Measurements from ENCODE around the gene FAM184B. TPM values are rescaled to one million over a fixed set of nuclear protein-coding genes. Genes with fewer than 3 reads are reported as not detected.

Gene FAM184B
- polyA plus RNA-seq, 4 donors = 0.03 to 0.04 TPM; not detected in 2

- DNase-seq (no peak), FAIRE-seq (no peak)
- no peaks in the 10 kb centered on the region for H3K9me3 ChIP-seq (ENCODE audit: control insufficient read depth in 2 of 2, insufficient read depth in 1 of 2, low read depth in 1 of 2, low read length in 1 of 2)
- no peaks in the 10 kb centered on the region for H3K4me1 ChIP-seq (ENCODE audit: control insufficient read depth in 3 of 3, insufficient read depth in 2 of 3, low read depth in 1 of 3, low read length in 2 of 3)
- H3K27ac ChIP-seq (ENCODE audit: low read depth in 1 of 3, low read length in 2 of 3) = no peak overlapping the region
- 62 to 81% (median 64%) methylated on average over 7 of the region's 7 CpGs for WGBS, 3 donors
- H3K27me3 ChIP-seq (ENCODE audit: control insufficient read depth in 3 of 3, insufficient read depth in 3 of 3, low read length in 3 of 3) = no peaks in the 10 kb centered on the region
- no peak overlapping the region for H3K4me3 ChIP-seq (ENCODE audit: low read depth in 1 of 3, low read length in 3 of 3)
- no peaks in the 10 kb centered on the region for H3K36me3 ChIP-seq (ENCODE audit: control insufficient read depth in 3 of 3, insufficient read depth in 2 of 3, low read depth in 1 of 3, low read length in 3 of 3)
Measured at GRCh38 chr4:17681281-17682221, 99.9 kb downstream of the FAM184B start.

DNA sequence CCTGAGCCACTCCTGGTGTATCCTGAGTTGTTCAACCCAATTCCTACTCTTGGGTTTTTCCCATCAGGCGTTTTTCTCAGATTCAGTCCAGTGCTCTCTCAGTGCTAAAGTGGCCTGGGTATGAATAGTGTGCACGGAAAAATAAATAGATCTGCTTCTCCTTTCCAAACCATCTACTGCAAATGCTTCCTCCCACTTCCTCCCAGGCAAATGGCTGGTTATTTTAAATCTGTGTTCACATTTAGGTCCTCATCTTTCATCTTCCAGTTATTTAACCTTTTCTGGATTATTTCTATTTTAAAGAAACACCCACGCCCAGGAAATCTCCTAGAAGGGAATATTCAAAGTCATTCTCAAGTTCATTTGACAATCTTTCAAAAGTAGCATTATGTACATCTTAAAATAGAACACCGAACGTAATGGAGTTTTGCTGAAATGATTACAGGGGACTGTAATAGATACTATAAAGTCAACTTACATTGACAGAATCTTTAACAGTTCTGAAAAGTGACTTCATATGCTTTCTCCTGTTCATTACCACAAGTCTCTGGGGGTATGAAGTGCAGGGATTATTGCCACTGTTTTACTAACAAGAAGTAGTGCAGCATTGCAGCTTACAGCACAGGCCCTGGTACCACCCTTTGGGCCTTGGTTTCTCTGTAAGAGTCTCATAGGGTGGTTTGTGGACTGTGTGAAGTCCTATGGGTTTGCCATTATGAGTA is 100.7 kb downstream of the FAM184B start:
- DNase-seq (no peak), FAIRE-seq (no peak)
- no peaks in the 10 kb centered on the region for H3K36me3 ChIP-seq (ENCODE audit: control insufficient read depth in 3 of 3, insufficient read depth in 2 of 3, low read depth in 1 of 3, low read length in 3 of 3)
- H3K4me3 ChIP-seq (ENCODE audit: low read depth in 1 of 3, low read length in 3 of 3) = no peak overlapping the region
- H3K27ac ChIP-seq (ENCODE audit: low read depth in 1 of 3, low read length in 2 of 3) = no peak overlapping the region
- no peaks in the 10 kb centered on the region for H3K4me1 ChIP-seq (ENCODE audit: control insufficient read depth in 3 of 3, insufficient read depth in 2 of 3, low read depth in 1 of 3, low read length in 2 of 3)
- H3K9me3 ChIP-seq (ENCODE audit: control insufficient read depth in 2 of 2, insufficient read depth in 1 of 2, low read depth in 1 of 2, low read length in 1 of 2) = no peaks in the 10 kb centered on the region
- 49 to 68% (median 64%) methylated on average over 5 of the region's 5 CpGs for WGBS, 3 donors
- no peaks in the 10 kb centered on the region for H3K27me3 ChIP-seq (ENCODE audit: control insufficient read depth in 3 of 3, insufficient read depth in 3 of 3, low read length in 3 of 3)

GRCh38 chr4:17670423-17670822 is 111.0 kb downstream of the FAM184B start:
- FAIRE-seq (no peak), DNase-seq (no peak)
- Histone ChIP-seq H3K4me3 (ENCODE audit: low read depth in 1 of 3, low read length in 3 of 3) (no peak overlapping the region), H3K36me3 (ENCODE audit: control insufficient read depth in 3 of 3, insufficient read depth in 2 of 3, low read depth in 1 of 3, low read length in 3 of 3) (no peaks in the 10 kb centered on the region), H3K4me1 (ENCODE audit: control insufficient read depth in 3 of 3, insufficient read depth in 2 of 3, low read depth in 1 of 3, low read length in 2 of 3) (no peaks in the 10 kb centered on the region), H3K9me3 (ENCODE audit: control insufficient read depth in 2 of 2, insufficient read depth in 1 of 2, low read depth in 1 of 2, low read length in 1 of 2) (no peaks in the 10 kb centered on the region), H3K27me3 (ENCODE audit: control insufficient read depth in 3 of 3, insufficient read depth in 3 of 3, low read length in 3 of 3) (peaks cover 0 to 2% (median 0%) of the 10 kb centered on the region in 3 donors), H3K27ac (ENCODE audit: low read depth in 1 of 3, low read length in 2 of 3) (no peak overlapping the region)

DNA sequence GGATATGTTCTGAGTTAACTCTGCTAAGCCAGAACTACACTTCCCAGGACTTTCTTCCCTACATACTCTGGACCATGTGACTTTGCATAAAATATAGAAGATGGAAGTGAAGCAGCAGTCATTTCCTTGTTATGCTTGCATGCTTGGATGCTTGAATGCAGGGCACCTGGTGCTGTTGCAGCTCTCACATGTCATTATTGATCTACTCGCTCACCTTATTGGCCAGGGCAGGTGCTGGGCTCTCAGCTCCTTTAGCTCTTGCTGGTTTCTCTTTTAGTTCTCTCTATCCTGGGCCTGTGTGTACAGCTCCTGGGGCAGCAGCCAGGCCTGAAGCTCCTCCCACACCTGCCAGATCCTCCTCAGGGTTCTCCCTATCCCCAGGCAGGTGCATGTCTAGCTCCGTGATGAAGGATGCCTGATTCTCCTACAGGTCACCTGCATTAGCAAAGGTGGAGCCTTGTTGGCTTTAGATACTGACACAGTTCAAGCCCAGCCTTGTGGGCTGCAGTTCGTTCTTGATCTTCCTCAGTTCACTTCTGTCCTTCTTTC is 113.7 kb downstream of the FAM184B start:
- 36 to 64% (median 40%) methylated on average over 3 of the region's 3 CpGs for WGBS, 3 donors
- peaks cover 0 to 2% (median 0%) of the 10 kb centered on the region in 3 donors for H3K27me3 ChIP-seq (ENCODE audit: control insufficient read depth in 3 of 3, insufficient read depth in 3 of 3, low read length in 3 of 3)
- no peak overlapping the region for H3K4me3 ChIP-seq (ENCODE audit: low read depth in 1 of 3, low read length in 3 of 3)
- no peaks in the 10 kb centered on the region for H3K36me3 ChIP-seq (ENCODE audit: control insufficient read depth in 3 of 3, insufficient read depth in 2 of 3, low read depth in 1 of 3, low read length in 3 of 3)
- H3K27ac ChIP-seq (ENCODE audit: low read depth in 1 of 3, low read length in 2 of 3) = no peak overlapping the region
- H3K4me1 ChIP-seq (ENCODE audit: control insufficient read depth in 3 of 3, insufficient read depth in 2 of 3, low read depth in 1 of 3, low read length in 2 of 3) = no peaks in the 10 kb centered on the region
- FAIRE-seq (no peak), DNase-seq (no peak)
- no peaks in the 10 kb centered on the region for H3K9me3 ChIP-seq (ENCODE audit: control insufficient read depth in 2 of 2, insufficient read depth in 1 of 2, low read depth in 1 of 2, low read length in 1 of 2)

- Histone ChIP-seq H3K9me3 (ENCODE audit: control insufficient read depth in 2 of 2, insufficient read depth in 1 of 2, low read depth in 1 of 2, low read length in 1 of 2) (no peaks in the 10 kb centered on the region), H3K4me1 (ENCODE audit: control insufficient read depth in 3 of 3, insufficient read depth in 2 of 3, low read depth in 1 of 3, low read length in 2 of 3) (no peaks in the 10 kb centered on the region), H3K27me3 (ENCODE audit: control insufficient read depth in 3 of 3, insufficient read depth in 3 of 3, low read length in 3 of 3) (peaks cover 0 to 2% (median 0%) of the 10 kb centered on the region in 3 donors), H3K4me3 (ENCODE audit: low read depth in 1 of 3, low read length in 3 of 3) (no peak overlapping the region), H3K27ac (ENCODE audit: low read depth in 1 of 3, low read length in 2 of 3) (no peak overlapping the region), H3K36me3 (ENCODE audit: control insufficient read depth in 3 of 3, insufficient read depth in 2 of 3, low read depth in 1 of 3, low read length in 3 of 3) (no peaks in the 10 kb centered on the region)
- 53 to 74% (median 55%) methylated on average over 3 of the region's 3 CpGs for WGBS, 3 donors
- no peak for DNase-seq
- FAIRE-seq = no peak
Measured at GRCh38 chr4:17667253-17667652, 114.2 kb downstream of the FAM184B start.

DNA sequence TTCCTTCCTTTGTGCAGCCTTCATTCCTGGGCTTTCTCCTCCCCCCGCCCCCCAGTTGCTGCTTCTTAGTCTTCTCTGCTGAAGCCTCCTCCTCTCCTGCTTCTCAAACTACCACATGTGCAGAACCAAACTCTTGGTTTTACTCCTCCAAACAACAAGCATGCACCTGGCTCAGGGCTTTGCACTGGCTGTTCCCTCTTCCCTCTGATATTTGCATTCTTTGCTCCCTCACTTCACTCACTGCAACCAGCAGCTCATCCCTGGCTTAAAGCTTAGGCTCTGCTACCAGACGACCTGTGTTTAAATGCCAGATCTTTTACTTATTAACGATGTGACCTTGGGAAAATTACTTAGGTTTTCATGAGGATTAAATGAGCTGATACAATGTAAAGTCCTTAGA is 115.6 kb downstream of the FAM184B start:
- H3K27ac ChIP-seq (ENCODE audit: low read depth in 1 of 3, low read length in 2 of 3) = no peak overlapping the region
- H3K4me1 ChIP-seq (ENCODE audit: control insufficient read depth in 3 of 3, insufficient read depth in 2 of 3, low read depth in 1 of 3, low read length in 2 of 3) = no peaks in the 10 kb centered on the region
- WGBS, 3 donors = 40 to 62% (median 53%) methylated on average over 3 of the region's 3 CpGs
- FAIRE-seq = no peak
- no peak for DNase-seq
- no peaks in the 10 kb centered on the region for H3K27me3 ChIP-seq (ENCODE audit: control insufficient read depth in 3 of 3, insufficient read depth in 3 of 3, low read length in 3 of 3)
- H3K36me3 ChIP-seq (ENCODE audit: control insufficient read depth in 3 of 3, insufficient read depth in 2 of 3, low read depth in 1 of 3, low read length in 3 of 3) = no peaks in the 10 kb centered on the region
- no peak overlapping the region for H3K4me3 ChIP-seq (ENCODE audit: low read depth in 1 of 3, low read length in 3 of 3)
- no peaks in the 10 kb centered on the region for H3K9me3 ChIP-seq (ENCODE audit: control insufficient read depth in 2 of 2, insufficient read depth in 1 of 2, low read depth in 1 of 2, low read length in 1 of 2)

DNA sequence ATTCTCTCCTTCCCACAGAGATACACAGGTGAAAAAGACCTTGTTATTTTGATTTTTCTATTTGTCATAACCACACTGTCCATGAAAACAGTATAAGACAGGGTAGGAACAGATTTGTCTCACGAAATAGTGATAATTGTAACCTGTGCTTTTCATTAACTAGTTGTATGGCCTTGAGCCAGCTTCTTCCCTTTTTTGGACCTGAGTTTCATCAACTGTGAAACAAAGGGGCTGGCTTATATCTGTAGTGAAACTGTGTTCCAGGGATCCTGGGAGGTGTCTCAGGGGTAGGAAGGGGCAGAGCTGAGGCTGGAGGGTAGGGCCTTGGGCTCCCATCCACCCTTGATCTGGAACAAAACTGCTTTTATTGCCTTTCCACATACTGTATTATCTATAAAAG is 116.1 kb downstream of the FAM184B start:
- Histone ChIP-seq H3K27ac (ENCODE audit: low read depth in 1 of 3, low read length in 2 of 3) (no peak overlapping the region), H3K36me3 (ENCODE audit: control insufficient read depth in 3 of 3, insufficient read depth in 2 of 3, low read depth in 1 of 3, low read length in 3 of 3) (no peaks in the 10 kb centered on the region), H3K4me3 (ENCODE audit: low read depth in 1 of 3, low read length in 3 of 3) (no peak overlapping the region), H3K4me1 (ENCODE audit: control insufficient read depth in 3 of 3, insufficient read depth in 2 of 3, low read depth in 1 of 3, low read length in 2 of 3) (no peaks in the 10 kb centered on the region), H3K9me3 (ENCODE audit: control insufficient read depth in 2 of 2, insufficient read depth in 1 of 2, low read depth in 1 of 2, low read length in 1 of 2) (no peaks in the 10 kb centered on the region), H3K27me3 (ENCODE audit: control insufficient read depth in 3 of 3, insufficient read depth in 3 of 3, low read length in 3 of 3) (no peaks in the 10 kb centered on the region)
- DNase-seq = no peak
- 11 to 34% (median 13%) methylated on average over 1 of the region's 1 CpG for WGBS, 3 donors
- no peak for FAIRE-seq

GRCh38 chr4:17664755-17665154 is 116.7 kb downstream of the FAM184B start:
- H3K4me1 ChIP-seq (ENCODE audit: control insufficient read depth in 3 of 3, insufficient read depth in 2 of 3, low read depth in 1 of 3, low read length in 2 of 3) = no peaks in the 10 kb centered on the region
- no peak overlapping the region for H3K4me3 ChIP-seq (ENCODE audit: low read depth in 1 of 3, low read length in 3 of 3)
- H3K36me3 ChIP-seq (ENCODE audit: control insufficient read depth in 3 of 3, insufficient read depth in 2 of 3, low read depth in 1 of 3, low read length in 3 of 3) = no peaks in the 10 kb centered on the region
- WGBS, 3 donors = 55 to 71% (median 58%) methylated on average over 4 of the region's 4 CpGs
- no peaks in the 10 kb centered on the region for H3K9me3 ChIP-seq (ENCODE audit: control insufficient read depth in 2 of 2, insufficient read depth in 1 of 2, low read depth in 1 of 2, low read length in 1 of 2)
- no peaks in the 10 kb centered on the region for H3K27me3 ChIP-seq (ENCODE audit: control insufficient read depth in 3 of 3, insufficient read depth in 3 of 3, low read length in 3 of 3)
- no peak for DNase-seq
- H3K27ac ChIP-seq (ENCODE audit: low read depth in 1 of 3, low read length in 2 of 3) = no peak overlapping the region
- FAIRE-seq = no peak

Measured in small intestine (tissue), 7 donors.